Measurements from ENCODE around the gene CABLES2. TPM values are rescaled to one million over a fixed set of nuclear protein-coding genes. Genes with fewer than 3 reads are reported as not detected.
A peak's percentile ranks its signal among the peaks of the same experiment; 100 is the strongest.

Gene CABLES2
- total RNA-seq, 1 donor from 2014 or later: 6.9 TPM

- Histone ChIP-seq H3K36me3 (ENCODE audit: control insufficient read depth, insufficient read depth, low read length) (peaks cover 1% of the 10 kb centered on the region), H3K27me3 (ENCODE audit: control insufficient read depth, insufficient read depth, low read length) (no peaks in the 10 kb centered on the region), H3K4me3 (ENCODE audit: low read depth, low read length) (no peak overlapping the region)
- no peak for TF ChIP-seq CTCF (IDR thresholded peaks at IDR 0.05; ENCODE audit: insufficient read depth, low read length, poor library complexity, severe bottlenecking)
- no peak for DNase-seq (ENCODE audit: low read depth)
Measured at GRCh38 chr20:62390317-62391164, 16.5 kb downstream of the CABLES2 start.

GRCh38 chr20:62389601-62390087, 17.4 kb downstream of the CABLES2 start:
- no peak for DNase-seq (ENCODE audit: low read depth)
- Histone ChIP-seq H3K27me3 (ENCODE audit: control insufficient read depth, insufficient read depth, low read length) (no peaks in the 10 kb centered on the region), H3K4me3 (ENCODE audit: low read depth, low read length) (no peak overlapping the region), H3K36me3 (ENCODE audit: control insufficient read depth, insufficient read depth, low read length) (peaks cover 1% of the 10 kb centered on the region)
- no peak for TF ChIP-seq CTCF (IDR thresholded peaks at IDR 0.05; ENCODE audit: insufficient read depth, low read length, poor library complexity, severe bottlenecking)

DNA sequence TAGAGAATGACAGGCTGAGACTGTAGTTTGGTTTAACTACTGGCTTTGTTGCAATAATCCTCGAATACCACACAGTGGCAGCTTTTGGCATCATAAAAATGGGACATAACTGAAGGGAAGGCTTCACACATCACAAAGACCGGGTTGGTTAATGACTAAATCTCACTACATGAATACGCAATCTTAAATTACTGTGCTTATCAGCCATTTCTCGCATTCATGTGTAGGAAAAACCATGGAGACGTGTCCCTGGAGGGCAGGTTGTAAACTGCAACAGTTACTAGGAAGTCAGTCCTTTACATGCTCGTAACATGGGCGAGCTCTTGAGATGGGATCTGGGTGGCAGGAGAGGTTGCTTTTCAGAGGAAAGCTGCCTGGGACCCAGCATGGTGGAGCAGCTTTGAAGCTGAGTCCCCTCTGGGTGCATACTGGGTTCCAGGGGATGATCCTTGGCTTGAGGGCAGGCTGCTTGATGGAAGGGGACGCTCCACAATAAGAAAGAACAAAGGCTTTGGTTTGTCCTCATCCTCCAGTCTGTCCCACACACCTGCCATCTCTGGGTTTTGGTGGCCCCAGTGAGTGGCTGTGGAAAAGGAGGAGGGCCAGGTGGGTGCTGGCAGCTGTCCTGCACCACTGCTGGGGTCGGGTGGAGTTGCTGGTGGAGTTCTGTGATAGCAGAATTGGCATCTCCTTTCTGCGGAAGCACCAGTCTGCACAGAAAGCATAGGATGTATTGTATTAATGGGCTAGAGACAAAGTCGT, 18.1 kb downstream of the CABLES2 start:
- no peak for TF ChIP-seq CTCF (IDR thresholded peaks at IDR 0.05; ENCODE audit: insufficient read depth, low read length, poor library complexity, severe bottlenecking)
- no peaks in the 10 kb centered on the region for H3K27me3 ChIP-seq (ENCODE audit: control insufficient read depth, insufficient read depth, low read length)
- no peak for DNase-seq (ENCODE audit: low read depth)
- no peak overlapping the region for H3K4me3 ChIP-seq (ENCODE audit: low read depth, low read length)
- H3K36me3 ChIP-seq (ENCODE audit: control insufficient read depth, insufficient read depth, low read length): peaks cover 1% of the 10 kb centered on the region

DNA sequence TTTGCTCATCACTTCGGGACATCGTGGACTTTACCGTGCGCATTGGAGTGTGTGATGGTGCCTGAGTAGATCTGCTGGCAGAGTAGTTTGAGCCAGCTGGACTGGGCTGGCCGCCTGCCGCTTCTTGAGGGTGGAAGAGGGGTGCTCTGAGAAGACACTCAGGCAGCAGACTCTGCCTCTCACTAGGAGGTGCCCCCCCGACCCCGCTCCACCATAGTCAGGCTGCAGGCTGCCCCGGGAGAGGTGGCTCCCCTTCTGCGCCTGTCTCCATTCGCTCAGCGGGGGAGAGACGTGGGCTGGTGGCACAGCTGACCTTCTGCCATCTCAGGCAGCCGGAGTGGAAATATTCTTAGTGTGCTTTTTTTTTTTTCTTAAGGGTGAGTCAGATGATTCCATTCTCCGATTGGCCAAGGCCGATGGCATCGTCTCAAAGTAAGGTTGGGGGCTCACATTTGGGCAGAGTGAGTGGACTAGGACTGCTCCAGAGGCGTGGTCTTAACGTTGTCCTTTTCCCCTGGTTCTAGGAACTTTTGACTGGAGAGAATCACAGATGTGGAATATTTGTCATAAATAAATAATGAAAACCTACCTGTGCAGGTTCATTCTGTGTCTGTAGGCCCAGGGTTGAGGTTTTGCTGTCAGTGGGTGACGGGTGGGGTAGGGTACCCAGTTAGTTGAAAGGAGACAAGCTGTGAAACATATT, 19.0 kb downstream of the CABLES2 start:
- H3K36me3 ChIP-seq (ENCODE audit: control insufficient read depth, insufficient read depth, low read length): peaks cover 1% of the 10 kb centered on the region
- no peaks in the 10 kb centered on the region for H3K27me3 ChIP-seq (ENCODE audit: control insufficient read depth, insufficient read depth, low read length)
- no peak for TF ChIP-seq CTCF (IDR thresholded peaks at IDR 0.05; ENCODE audit: insufficient read depth, low read length, poor library complexity, severe bottlenecking)
- peak overlapping the region; percentile 99 for H3K4me3 ChIP-seq (ENCODE audit: low read depth, low read length)
- no peak for DNase-seq (ENCODE audit: low read depth)

DNA sequence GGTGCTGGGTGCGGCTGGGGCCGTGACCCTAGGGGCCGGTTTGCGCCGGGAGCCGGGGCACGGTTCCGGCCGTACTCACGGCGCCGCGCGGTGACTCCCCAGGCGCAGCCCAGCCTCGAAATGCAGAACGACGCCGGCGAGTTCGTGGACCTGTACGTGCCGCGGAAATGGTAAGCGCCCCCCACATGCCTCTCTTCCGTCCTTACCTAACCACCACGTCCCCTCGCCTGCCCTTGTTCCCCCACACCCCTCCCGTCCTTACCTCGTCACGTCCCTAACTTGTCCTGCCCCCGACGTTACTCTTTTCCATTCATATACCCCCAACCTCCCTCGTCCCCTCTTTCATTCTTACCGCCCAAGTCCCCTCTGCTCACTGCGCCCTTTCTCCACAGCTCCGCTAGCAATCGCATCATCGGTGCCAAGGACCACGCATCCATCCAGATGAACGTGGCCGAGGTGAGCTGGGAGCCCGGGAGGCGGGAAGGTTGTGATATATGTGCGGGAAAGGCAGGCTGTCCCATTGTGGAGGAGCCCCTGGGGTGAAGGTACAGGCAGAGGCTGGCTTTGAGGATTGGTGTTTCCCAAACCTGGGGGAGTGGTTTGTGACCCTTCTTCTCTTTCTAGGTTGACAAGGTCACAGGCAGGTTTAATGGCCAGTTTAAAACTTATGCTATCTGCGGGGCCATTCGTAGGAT, 19.7 kb downstream of the CABLES2 start:
- TF ChIP-seq CTCF (IDR thresholded peaks at IDR 0.05; ENCODE audit: insufficient read depth, low read length, poor library complexity, severe bottlenecking): no peak

More for the DNA sequence above, 19.7 kb downstream of the CABLES2 start:
- Histone ChIP-seq H3K4me3 (ENCODE audit: low read depth, low read length) (peak overlapping the region; percentile 99), H3K27me3 (ENCODE audit: control insufficient read depth, insufficient read depth, low read length) (no peaks in the 10 kb centered on the region), H3K36me3 (ENCODE audit: control insufficient read depth, insufficient read depth, low read length) (peaks cover 1% of the 10 kb centered on the region)
- DNase-seq (ENCODE audit: low read depth): no peak
